ENCODE results near the gene HNF1A. TPM values are rescaled to one million over a fixed set of nuclear protein-coding genes. Genes with fewer than 3 reads are reported as not detected.
"Not testable (repeated sequence)": the region's sequence is repeated elsewhere in the genome, so short reads cannot be mapped to it uniquely, and the experiment has no call there.

The HNF1A gene
- total RNA-seq, 1 donor from 2014 or later: not detected

DNA sequence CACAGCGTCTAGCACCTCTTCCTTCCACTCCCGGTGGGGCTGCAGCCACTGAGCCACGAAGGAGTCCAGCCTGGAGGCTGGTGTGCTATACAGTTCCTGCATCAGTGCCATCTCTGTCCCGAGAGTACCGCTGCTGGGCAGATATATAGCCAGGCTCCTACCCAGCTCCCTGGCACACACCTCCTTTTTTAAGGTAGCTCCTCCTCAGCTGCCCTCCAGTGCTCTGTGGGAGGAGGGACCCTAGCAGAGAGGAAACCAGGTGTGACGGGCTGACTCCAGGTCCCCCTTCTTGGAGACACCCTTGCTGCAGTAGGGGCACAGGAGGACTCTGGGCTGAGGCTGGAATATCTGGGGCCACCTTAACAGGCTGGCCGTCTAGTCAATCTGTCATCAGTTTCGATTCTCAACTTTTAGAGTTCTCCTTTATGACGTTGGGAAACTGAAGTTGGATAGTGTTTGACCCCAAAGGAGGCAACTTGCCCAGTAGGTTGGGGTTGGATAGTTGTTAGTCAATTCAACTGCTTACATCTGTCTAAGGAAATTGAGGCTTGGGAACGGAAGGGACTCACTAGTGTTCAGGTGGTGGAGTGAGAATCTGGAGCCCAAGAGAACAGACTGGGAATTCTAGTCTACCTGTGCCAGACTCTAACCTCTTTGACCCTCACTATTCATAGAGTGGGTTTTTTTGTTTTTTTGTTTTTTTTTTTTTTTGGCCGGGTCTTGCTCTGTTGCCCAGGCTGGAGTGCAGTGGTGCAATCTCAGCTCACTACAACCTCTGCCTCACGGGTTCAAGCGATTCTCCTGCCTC, 60.7 kb downstream of the HNF1A start, which contains the start of gene OASL:
OASL (minus strand) TSS at position 386 of the 808 bp plus-strand sequence; CDS start at position 111, 275 bp downstream.
- Mint-ChIP-seq H3K27ac (ENCODE audit: unreplicated experiment) (no peak within 1 kb of the TSS), H3K4me1 (ENCODE audit: low read depth, unreplicated experiment) (no peaks in the 10 kb centered on the region), H3K4me3 (ENCODE audit: unreplicated experiment) (no peak within 1 kb of the TSS), H3K9me3 (ENCODE audit: unreplicated experiment) (no peaks in the 10 kb centered on the region), H3K27me3 (ENCODE audit: unreplicated experiment) (peaks cover 7% of the 10 kb centered on the region), H3K36me3 (ENCODE audit: unreplicated experiment) (no peaks in the 10 kb centered on the region)
- TF ChIP-seq, protein P1, sequence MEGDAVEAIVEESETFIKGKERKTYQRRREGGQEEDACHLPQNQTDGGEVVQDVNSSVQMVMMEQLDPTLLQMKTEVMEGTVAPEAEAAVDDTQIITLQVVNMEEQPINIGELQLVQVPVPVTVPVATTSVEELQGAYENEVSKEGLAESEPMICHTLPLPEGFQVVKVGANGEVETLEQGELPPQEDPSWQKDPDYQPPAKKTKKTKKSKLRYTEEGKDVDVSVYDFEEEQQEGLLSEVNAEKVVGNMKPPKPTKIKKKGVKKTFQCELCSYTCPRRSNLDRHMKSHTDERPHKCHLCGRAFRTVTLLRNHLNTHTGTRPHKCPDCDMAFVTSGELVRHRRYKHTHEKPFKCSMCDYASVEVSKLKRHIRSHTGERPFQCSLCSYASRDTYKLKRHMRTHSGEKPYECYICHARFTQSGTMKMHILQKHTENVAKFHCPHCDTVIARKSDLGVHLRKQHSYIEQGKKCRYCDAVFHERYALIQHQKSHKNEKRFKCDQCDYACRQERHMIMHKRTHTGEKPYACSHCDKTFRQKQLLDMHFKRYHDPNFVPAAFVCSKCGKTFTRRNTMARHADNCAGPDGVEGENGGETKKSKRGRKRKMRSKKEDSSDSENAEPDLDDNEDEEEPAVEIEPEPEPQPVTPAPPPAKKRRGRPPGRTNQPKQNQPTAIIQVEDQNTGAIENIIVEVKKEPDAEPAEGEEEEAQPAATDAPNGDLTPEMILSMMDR (IDR thresholded peaks at IDR 0.05; ENCODE audit: partially characterized antibody, unreplicated experiment): no peak
- no peak for DNase-seq

DNA sequence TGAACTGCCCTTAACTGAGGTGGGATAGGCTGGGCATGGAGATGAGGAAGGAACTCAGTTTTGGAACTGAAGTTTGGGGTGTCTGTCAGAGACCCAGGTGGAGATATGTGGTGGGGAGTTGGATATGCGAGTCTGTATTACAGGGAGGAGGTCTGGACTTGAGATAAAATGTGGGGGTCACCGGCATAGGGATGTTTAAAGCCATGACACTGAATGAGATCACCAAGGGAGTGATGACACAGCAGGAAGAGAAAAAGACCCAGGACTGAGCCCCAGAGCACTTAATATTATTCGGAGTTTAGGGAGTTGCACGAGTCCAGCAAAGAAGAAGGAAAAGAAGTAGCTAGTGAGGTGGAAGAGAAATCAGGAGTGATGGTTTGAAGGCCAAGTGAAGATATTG, 64.7 kb downstream of the HNF1A start:
- no peaks in the 10 kb centered on the region for H3K36me3 Mint-ChIP-seq (ENCODE audit: unreplicated experiment)
- no peak overlapping the region for H3K27ac Mint-ChIP-seq (ENCODE audit: unreplicated experiment)
- peaks cover 2% of the 10 kb centered on the region for H3K9me3 Mint-ChIP-seq (ENCODE audit: unreplicated experiment)
- TF ChIP-seq, protein P1 (IDR thresholded peaks at IDR 0.05; ENCODE audit: partially characterized antibody, unreplicated experiment): no peak
- no peak for DNase-seq
- no peak overlapping the region for H3K4me3 Mint-ChIP-seq (ENCODE audit: unreplicated experiment)
- no peaks in the 10 kb centered on the region for H3K4me1 Mint-ChIP-seq (ENCODE audit: low read depth, unreplicated experiment)
- H3K27me3 Mint-ChIP-seq (ENCODE audit: unreplicated experiment): peaks cover 7% of the 10 kb centered on the region

DNA sequence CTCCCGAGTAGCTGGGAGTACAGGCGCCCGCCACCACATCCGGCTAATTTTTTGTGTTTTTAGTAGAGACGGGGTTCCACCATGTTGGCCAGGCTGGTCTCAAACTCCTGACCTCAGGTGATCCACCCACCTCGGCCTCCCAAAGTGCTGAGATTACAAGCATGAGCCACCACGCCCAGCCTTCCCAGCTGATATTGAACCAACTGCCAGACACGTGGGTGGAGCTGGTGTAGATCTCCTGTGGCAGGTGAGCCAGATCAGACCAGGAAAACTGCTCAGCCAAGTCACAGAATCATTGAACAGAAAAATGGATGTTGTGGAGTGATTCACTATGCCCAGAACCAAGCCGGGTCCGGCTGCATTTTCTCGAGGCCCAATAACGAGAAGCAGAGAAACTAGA, 69.1 kb downstream of the HNF1A start:
- DNase-seq; H3K4me1 Mint-ChIP-seq (ENCODE audit: low read depth, unreplicated experiment); H3K27me3 Mint-ChIP-seq (ENCODE audit: unreplicated experiment); H3K27ac Mint-ChIP-seq (ENCODE audit: unreplicated experiment); H3K9me3 Mint-ChIP-seq (ENCODE audit: unreplicated experiment); H3K36me3 Mint-ChIP-seq (ENCODE audit: unreplicated experiment); H3K4me3 Mint-ChIP-seq (ENCODE audit: unreplicated experiment): not testable (repeated sequence)

DNA sequence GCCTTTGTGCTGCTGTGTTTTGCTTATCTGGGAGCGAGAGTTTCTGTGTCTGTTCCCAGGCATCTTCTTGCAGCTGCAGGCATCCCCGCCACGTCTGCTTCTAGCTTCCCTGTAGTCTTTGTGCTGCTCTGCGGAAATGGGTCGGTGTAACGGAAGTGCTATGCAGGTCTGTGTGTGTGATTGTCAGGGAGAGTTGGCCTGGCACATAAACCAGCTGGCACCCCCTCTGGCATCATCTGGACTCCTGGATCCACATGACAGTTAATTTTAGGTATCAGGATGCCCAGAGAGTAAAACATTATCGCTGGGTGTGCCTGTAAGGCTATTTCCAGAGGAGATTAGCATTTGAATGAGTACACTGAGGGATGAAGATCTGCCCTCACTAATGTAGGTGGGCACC, 70.1 kb downstream of the HNF1A start:
- TF ChIP-seq, protein P1 (IDR thresholded peaks at IDR 0.05; ENCODE audit: partially characterized antibody, unreplicated experiment): no peak
- Mint-ChIP-seq H3K27me3 (ENCODE audit: unreplicated experiment) (no peaks in the 10 kb centered on the region), H3K36me3 (ENCODE audit: unreplicated experiment) (no peaks in the 10 kb centered on the region), H3K9me3 (ENCODE audit: unreplicated experiment) (peaks cover 2% of the 10 kb centered on the region), H3K27ac (ENCODE audit: unreplicated experiment) (no peak overlapping the region), H3K4me3 (ENCODE audit: unreplicated experiment) (no peak overlapping the region), H3K4me1 (ENCODE audit: low read depth, unreplicated experiment) (no peaks in the 10 kb centered on the region)
- DNase-seq: no peak

DNA sequence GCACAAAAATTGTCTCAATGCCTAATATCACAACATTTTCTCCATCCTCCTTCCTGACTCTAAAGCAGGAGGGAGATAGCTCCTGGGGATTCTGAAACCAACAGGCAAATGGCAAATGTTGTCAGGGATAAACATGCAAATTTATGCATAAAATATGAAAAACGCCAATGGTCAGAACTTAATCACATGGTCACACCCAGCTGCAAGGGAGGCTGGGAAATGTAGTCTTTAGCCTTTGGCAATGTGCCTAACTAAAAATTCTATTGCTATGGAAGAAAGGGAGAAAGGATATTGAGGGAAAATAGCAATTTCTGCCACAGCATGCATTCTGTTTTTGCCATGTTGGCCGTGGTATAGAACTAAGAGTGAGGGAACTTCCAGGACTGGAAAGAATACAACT, 72.4 kb downstream of the HNF1A start:
- Mint-ChIP-seq H3K36me3 (ENCODE audit: unreplicated experiment) (no peaks in the 10 kb centered on the region), H3K27ac (ENCODE audit: unreplicated experiment) (no peak overlapping the region), H3K4me3 (ENCODE audit: unreplicated experiment) (no peak overlapping the region), H3K4me1 (ENCODE audit: low read depth, unreplicated experiment) (no peaks in the 10 kb centered on the region), H3K27me3 (ENCODE audit: unreplicated experiment) (no peaks in the 10 kb centered on the region), H3K9me3 (ENCODE audit: unreplicated experiment) (no peaks in the 10 kb centered on the region)
- TF ChIP-seq, protein P1 (IDR thresholded peaks at IDR 0.05; ENCODE audit: partially characterized antibody, unreplicated experiment): no peak
- DNase-seq: no peak

Other genes starting within 250 kb of the HNF1A start
- gene SPPL3, start 74.2 kb upstream of the HNF1A start, total RNA-seq (ENCODE audit: unreplicated experiment): 53.4 TPM
- 20.2 TPM for gene C12orf43, start 37.9 kb downstream of the HNF1A start, total RNA-seq (ENCODE audit: unreplicated experiment)
- not detected for gene OASL, start 60.7 kb downstream of the HNF1A start, total RNA-seq (ENCODE audit: unreplicated experiment)
- gene P2RX7, start 154.3 kb downstream of the HNF1A start, total RNA-seq (ENCODE audit: unreplicated experiment): not detected
- gene P2RX4, start 231.6 kb downstream of the HNF1A start, total RNA-seq (ENCODE audit: unreplicated experiment): 3.7 TPM

Measured in glutamatergic neuron (in vitro differentiated cells).